Measurements from ENCODE around the gene MMAA.

GRCh38 chr4:145663194-145663593 lies 44.0 kb downstream of the MMAA start:
- TF ChIP-seq CTCF (IDR thresholded peaks at IDR 0.05; ENCODE audit: low read depth, low read length, missing input control): no peak
- no peak for TF ChIP-seq ATF3 (IDR thresholded peaks at IDR 0.05)

All from liver (tissue), 3 donors.